AG04450 (cell line): ENCODE measurements around the gene PCAT6. TPM values are rescaled to one million over a fixed set of nuclear protein-coding genes. Genes with fewer than 3 reads are reported as not detected.
"Not testable (repeated sequence)": the region's sequence is repeated elsewhere in the genome, so short reads cannot be mapped to it uniquely, and the experiment has no call there.

Experiments used
- CTCF ChIA-PET: fragments of 300-600, 350-600 bp; formaldehyde crosslinking; extraction: SDS; loops from one replicate; lab custom pipeline; 2022; ENCODE audit warnings: antibody characterized with exemption, inconsistent platforms; lab: Charles Lee
- POLR2A ChIA-PET: fragments of 350-600 bp; formaldehyde crosslinking; extraction: SDS; loops from one replicate; lab custom pipeline; 2021; ENCODE audit warnings: antibody characterized with exemption, inconsistent platforms; lab: Yijun Ruan, JAX
- DNase-seq: peaks from one replicate; pipeline ENCODE4 v3.0.0-alpha.2; 2011; ENCODE audit warnings: low read depth, low spot score
- H3K27ac ChIP-seq: one replicate; pipeline ENCODE4 v1.5.1; 2012; ENCODE audit warnings: low read depth, low read length, control low read depth
- H3K27me3 ChIP-seq: one replicate; pipeline ENCODE4 v1.6.0; 2012; ENCODE audit warnings: low read length; ENCODE audit not compliant: control insufficient read depth, insufficient read depth
- H3K4me3 ChIP-seq: 2 replicates; pipeline ENCODE4 v1.5.1; 2011; ENCODE audit warnings: mild to moderate bottlenecking, low read depth, low read length, control low read depth
- H3K9me3 ChIP-seq: 2 replicates; pipeline ENCODE4 v1.5.1; 2012; ENCODE audit warnings: low read length; ENCODE audit not compliant: control insufficient read depth, insufficient read depth
- CTCF ChIP-seq: IDR thresholded peaks from 2 replicates; pipeline ENCODE4 v1.5.1; 2011; ENCODE audit warnings: low read depth, low read length, control low read depth, inconsistent platforms
- polyA plus RNA-seq: library from polyadenylated mRNA; depleted of rRNA; stranded (reverse); fragments of >200 nt; gene quantifications from 2 replicates; pipeline ENCODE4 v1.2.3, GENCODE V29; 2011

PCAT6 gene
- polyA plus RNA-seq, 1 experiment, result 3.0 TPM

DNA sequence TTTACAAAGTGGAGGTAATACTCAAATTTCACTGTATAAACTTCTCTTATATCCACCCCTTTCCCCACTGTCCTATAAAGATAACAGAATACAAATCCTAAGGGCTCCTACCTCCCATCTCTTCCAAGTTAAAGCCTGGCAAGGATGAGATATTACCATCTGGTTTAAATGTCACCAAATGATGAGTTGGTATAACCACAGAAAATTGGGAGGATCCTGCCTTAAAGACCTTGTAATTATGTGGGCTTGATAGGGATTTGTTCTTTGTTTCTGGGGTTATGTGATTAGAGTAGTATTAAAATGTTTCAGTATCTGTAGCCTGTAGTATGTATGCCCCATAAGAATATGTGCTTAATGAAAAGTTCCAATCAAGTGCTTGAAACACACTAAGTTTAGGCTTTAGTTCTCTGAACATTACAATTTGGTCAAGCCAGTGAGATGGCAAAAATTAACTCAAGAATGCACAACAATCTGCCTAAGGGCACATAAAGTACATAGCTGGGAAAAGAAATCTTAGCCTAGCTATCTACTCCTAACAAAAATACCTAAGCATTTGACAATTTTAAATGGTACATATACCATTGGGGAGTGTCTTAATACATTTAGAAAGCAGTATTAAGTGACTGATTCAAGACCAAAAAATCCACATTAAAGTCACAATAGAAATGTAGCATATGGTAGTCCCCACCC is 16.6 kb upstream of the PCAT6 start:
- Histone ChIP-seq H3K27me3 (no peaks in the 10 kb centered on the region), H3K27ac (no peak overlapping the region), H3K4me3 (no peak overlapping the region), H3K9me3 (no peaks in the 10 kb centered on the region)
- ChIA-PET CTCF (no interaction called here), POLR2A (no interaction called here)
- DNase-seq, result no peak
- no peak for TF ChIP-seq CTCF

GRCh38 chr1:202794931-202795330 is 15.8 kb upstream of the PCAT6 start:
- DNase-seq, CTCF ChIA-PET, H3K27ac ChIP-seq, POLR2A ChIA-PET, H3K4me3 ChIP-seq, H3K9me3 ChIP-seq, H3K27me3 ChIP-seq: not testable (repeated sequence)

DNA sequence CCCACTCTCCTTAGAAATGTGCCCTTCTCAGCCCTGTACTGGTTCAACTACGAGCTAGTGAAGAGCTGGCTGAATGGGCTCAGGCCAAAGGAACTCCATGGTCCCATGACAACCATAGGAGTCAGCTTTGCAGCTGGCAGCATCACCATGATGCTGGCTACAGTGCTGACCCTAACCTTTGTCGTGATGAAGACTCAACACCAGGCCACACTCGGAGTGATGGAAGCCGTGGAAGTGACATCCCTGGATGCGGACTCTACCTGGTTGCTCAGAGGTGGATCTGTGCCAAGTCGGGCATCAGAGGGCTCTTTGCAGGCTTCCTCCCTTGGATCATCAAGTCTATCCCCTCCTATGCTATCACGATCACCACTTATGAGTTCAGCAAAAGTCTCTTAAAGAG is 14.1 kb upstream of the PCAT6 start:
- Histone ChIP-seq H3K4me3 (no peak overlapping the region), H3K27ac (no peak overlapping the region), H3K9me3 (no peaks in the 10 kb centered on the region), H3K27me3 (no peaks in the 10 kb centered on the region)
- ChIA-PET POLR2A (interaction anchor here (1.2 kb wide), 1 partner anchor 14 kb away, joined by 3 read pairs; the partner anchor contains the start of gene PCAT6), CTCF (no interaction called here)
- no peak for DNase-seq
- TF ChIP-seq CTCF, result no peak

- Histone ChIP-seq H3K27me3 (no peaks in the 10 kb centered on the region), H3K27ac (no peak overlapping the region), H3K4me3 (no peak overlapping the region), H3K9me3 (no peaks in the 10 kb centered on the region)
- TF ChIP-seq CTCF, result no peak
- CTCF ChIA-PET, result no interaction called here
- no peak for DNase-seq
- POLR2A ChIA-PET, result interaction anchor here (1.2 kb wide), 1 partner anchor 12 kb away, joined by 3 read pairs; the partner anchor contains the start of gene PCAT6
Observed at GRCh38 chr1:202798260-202798659, 12.5 kb upstream of the PCAT6 start.

DNA sequence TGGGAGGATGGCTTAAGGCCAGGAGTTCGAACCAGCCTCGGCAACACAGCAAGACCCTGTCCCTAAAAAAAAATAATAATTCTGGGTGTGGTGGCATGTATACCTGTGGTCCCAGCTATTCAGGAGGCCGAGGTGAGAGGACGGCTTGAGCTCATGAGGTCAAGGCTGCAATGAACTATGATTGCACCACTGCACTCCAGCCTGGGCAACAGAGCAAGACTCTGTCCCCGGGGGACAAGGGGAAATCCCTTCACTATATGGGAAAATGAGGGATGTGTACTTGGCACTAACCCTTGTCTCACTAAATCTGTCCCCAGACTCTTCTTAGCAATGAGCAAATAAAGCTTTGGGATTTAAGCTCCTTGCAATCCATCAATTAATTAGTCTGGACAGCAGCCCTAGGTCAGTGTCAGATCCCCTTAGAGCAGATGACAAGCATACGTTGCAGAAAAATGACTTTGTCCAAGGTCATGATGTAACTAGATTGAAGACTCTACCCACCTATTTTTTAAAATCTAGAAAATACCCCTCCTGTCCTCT is 11.9 kb upstream of the PCAT6 start:
- POLR2A ChIA-PET, result no interaction called here
- no peaks in the 10 kb centered on the region for H3K27me3 ChIP-seq
- no peak for DNase-seq
- no peak for TF ChIP-seq CTCF
- no peak overlapping the region for H3K4me3 ChIP-seq
- H3K27ac ChIP-seq, result no peak overlapping the region
- CTCF ChIA-PET, result no interaction called here
- no peaks in the 10 kb centered on the region for H3K9me3 ChIP-seq
